ENCODE data around the gene GBP5. TPM values are rescaled to one million over a fixed set of nuclear protein-coding genes. Genes with fewer than 3 reads are reported as not detected.

The GBP5 gene
- total RNA-seq, 2 donors from 2014 or later: not detected

DNA sequence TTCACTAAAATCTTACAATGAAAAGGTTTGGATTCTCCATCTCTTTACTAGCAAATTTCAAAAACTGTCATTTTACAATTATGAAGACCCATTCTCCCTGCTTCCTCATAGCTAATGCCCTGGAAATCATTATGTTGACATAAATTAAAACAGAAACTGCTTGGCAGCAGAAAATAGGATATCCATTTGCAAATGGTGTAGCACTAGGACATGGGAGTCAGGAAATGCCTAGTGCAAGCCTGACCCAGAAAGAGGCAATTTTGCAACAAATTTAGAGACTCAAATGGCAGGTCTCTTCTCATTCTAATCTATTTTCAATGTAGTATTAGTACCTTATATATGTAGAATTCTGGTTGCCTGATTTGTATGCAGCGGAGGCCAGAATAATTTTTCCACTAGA is 2.2 kb downstream of the GBP5 start:
- TF ChIP-seq, protein P1, sequence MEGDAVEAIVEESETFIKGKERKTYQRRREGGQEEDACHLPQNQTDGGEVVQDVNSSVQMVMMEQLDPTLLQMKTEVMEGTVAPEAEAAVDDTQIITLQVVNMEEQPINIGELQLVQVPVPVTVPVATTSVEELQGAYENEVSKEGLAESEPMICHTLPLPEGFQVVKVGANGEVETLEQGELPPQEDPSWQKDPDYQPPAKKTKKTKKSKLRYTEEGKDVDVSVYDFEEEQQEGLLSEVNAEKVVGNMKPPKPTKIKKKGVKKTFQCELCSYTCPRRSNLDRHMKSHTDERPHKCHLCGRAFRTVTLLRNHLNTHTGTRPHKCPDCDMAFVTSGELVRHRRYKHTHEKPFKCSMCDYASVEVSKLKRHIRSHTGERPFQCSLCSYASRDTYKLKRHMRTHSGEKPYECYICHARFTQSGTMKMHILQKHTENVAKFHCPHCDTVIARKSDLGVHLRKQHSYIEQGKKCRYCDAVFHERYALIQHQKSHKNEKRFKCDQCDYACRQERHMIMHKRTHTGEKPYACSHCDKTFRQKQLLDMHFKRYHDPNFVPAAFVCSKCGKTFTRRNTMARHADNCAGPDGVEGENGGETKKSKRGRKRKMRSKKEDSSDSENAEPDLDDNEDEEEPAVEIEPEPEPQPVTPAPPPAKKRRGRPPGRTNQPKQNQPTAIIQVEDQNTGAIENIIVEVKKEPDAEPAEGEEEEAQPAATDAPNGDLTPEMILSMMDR (conservative IDR thresholded peaks at IDR 0.05): no peak
- WGBS, 2 experiments (ENCODE audit: insufficient coverage in 1 of 2, insufficient read length in 1 of 2): no CpG with 5 or more reads among the region's 1 CpG
- no peaks in the 10 kb centered on the region for H3K36me3 ChIP-seq (ENCODE audit: control insufficient read depth, insufficient read depth, low read length)
- DNase-seq: no peak
- H3K4me3 ChIP-seq (ENCODE audit: low read length): no peak overlapping the region
- H3K27me3 ChIP-seq (ENCODE audit: control insufficient read depth, insufficient read depth, low read length, poor library complexity, severe bottlenecking): no peaks in the 10 kb centered on the region
- Mint-ChIP-seq H3K36me3 (ENCODE audit: low read depth) (no peaks in the 10 kb centered on the region), H3K27me3 (ENCODE audit: insufficient read depth) (no peaks in the 10 kb centered on the region), H3K27ac (no peak overlapping the region), H3K4me3 (no peak overlapping the region), H3K4me1 (no peaks in the 10 kb centered on the region), H3K9me3 (peaks cover 8% of the 10 kb centered on the region)
- H3K9ac ChIP-seq (ENCODE audit: extremely low read depth, low read length, poor library complexity, severe bottlenecking): no peak overlapping the region
- H3K4me1 ChIP-seq (ENCODE audit: control insufficient read depth, insufficient read depth, low read length): no peaks in the 10 kb centered on the region
- no peaks in the 10 kb centered on the region for H3K9me3 ChIP-seq (ENCODE audit: control insufficient read depth, low read length)
- no peak overlapping the region for H3K27ac ChIP-seq (ENCODE audit: low read depth, low read length)

DNA sequence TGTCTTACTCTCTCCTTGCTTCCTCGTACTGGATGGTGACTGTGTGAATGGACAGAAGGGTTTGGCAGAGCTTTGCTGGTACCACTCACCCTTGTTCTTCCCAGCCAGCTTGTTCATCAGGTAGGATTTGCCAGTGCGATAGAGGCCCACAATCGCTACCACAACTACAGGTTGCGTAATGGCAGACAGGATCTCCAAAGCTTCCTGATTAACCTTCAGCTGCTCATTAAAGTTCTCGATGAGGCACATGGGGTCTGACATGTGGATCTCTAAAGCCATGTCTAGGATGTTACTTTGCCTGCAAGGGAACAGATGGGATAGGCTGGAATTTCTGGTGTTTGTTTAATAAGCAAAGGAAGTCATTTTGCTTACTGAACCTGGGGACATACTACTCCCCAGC is 3.4 kb downstream of the GBP5 start:
- no peak overlapping the region for H3K9ac ChIP-seq (ENCODE audit: extremely low read depth, low read length, poor library complexity, severe bottlenecking)
- Mint-ChIP-seq H3K27me3 (ENCODE audit: insufficient read depth) (no peaks in the 10 kb centered on the region), H3K4me1 (no peaks in the 10 kb centered on the region), H3K4me3 (no peak overlapping the region), H3K36me3 (ENCODE audit: low read depth) (no peaks in the 10 kb centered on the region), H3K27ac (no peak overlapping the region), H3K9me3 (peaks cover 8% of the 10 kb centered on the region)
- TF ChIP-seq, protein P1 (conservative IDR thresholded peaks at IDR 0.05): no peak
- H3K4me3 ChIP-seq (ENCODE audit: low read length): no peak overlapping the region
- no peaks in the 10 kb centered on the region for H3K9me3 ChIP-seq (ENCODE audit: control insufficient read depth, low read length)
- H3K27me3 ChIP-seq (ENCODE audit: control insufficient read depth, insufficient read depth, low read length, poor library complexity, severe bottlenecking): no peaks in the 10 kb centered on the region
- no peaks in the 10 kb centered on the region for H3K36me3 ChIP-seq (ENCODE audit: control insufficient read depth, insufficient read depth, low read length)
- H3K27ac ChIP-seq (ENCODE audit: low read depth, low read length): no peak overlapping the region
- 88 to 100% methylated on average over 1 to 5 of the region's 5 CpGs for WGBS, 2 experiments (ENCODE audit: insufficient coverage in 1 of 2, insufficient read length in 1 of 2)
- DNase-seq: no peak
- H3K4me1 ChIP-seq (ENCODE audit: control insufficient read depth, insufficient read depth, low read length): no peaks in the 10 kb centered on the region

DNA sequence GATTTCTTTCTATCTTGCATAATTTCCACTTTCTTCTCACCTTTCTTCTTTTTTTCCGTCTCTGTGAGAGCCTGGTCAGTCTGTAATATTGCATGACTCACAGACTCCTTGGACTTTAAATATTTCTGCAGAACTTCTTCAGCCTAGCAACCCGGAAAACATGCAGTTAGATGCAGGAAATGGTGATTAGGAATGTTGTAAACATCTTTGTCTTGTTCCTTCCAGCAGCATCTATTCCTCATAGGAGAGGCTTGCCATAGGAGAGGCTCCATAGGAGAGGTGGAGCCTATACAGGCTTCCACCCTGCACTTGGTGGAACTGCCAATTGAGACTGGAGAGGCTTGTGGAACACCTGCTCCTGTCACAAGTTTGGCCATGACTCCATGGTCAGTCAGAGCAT is 10.0 kb downstream of the GBP5 start:
- Histone ChIP-seq H3K27ac (ENCODE audit: low read depth, low read length) (no peak overlapping the region), H3K27me3 (ENCODE audit: control insufficient read depth, insufficient read depth, low read length, poor library complexity, severe bottlenecking) (peaks cover 5% of the 10 kb centered on the region), H3K9ac (ENCODE audit: extremely low read depth, low read length, poor library complexity, severe bottlenecking) (no peak overlapping the region), H3K9me3 (ENCODE audit: control insufficient read depth, low read length) (no peaks in the 10 kb centered on the region), H3K4me1 (ENCODE audit: control insufficient read depth, insufficient read depth, low read length) (peaks cover 8% of the 10 kb centered on the region), H3K4me3 (ENCODE audit: low read length) (no peak overlapping the region), H3K36me3 (ENCODE audit: control insufficient read depth, insufficient read depth, low read length) (no peaks in the 10 kb centered on the region)
- Mint-ChIP-seq H3K4me1 (peaks cover 27% of the 10 kb centered on the region), H3K4me3 (no peak overlapping the region), H3K36me3 (ENCODE audit: low read depth) (no peaks in the 10 kb centered on the region), H3K9me3 (no peaks in the 10 kb centered on the region), H3K27ac (no peak overlapping the region), H3K27me3 (ENCODE audit: insufficient read depth) (peaks cover 6% of the 10 kb centered on the region)
- 86 to 100% methylated on average over 2 of the region's 2 CpGs for WGBS, 2 experiments (ENCODE audit: insufficient coverage in 1 of 2, insufficient read length in 1 of 2)
- no peak for DNase-seq
- TF ChIP-seq, protein P1 (conservative IDR thresholded peaks at IDR 0.05): no peak
